Measurements from ENCODE around the gene VPS39.
A peak's percentile ranks its signal among the peaks of the same experiment; 100 is the strongest.

Gene VPS39

DNA sequence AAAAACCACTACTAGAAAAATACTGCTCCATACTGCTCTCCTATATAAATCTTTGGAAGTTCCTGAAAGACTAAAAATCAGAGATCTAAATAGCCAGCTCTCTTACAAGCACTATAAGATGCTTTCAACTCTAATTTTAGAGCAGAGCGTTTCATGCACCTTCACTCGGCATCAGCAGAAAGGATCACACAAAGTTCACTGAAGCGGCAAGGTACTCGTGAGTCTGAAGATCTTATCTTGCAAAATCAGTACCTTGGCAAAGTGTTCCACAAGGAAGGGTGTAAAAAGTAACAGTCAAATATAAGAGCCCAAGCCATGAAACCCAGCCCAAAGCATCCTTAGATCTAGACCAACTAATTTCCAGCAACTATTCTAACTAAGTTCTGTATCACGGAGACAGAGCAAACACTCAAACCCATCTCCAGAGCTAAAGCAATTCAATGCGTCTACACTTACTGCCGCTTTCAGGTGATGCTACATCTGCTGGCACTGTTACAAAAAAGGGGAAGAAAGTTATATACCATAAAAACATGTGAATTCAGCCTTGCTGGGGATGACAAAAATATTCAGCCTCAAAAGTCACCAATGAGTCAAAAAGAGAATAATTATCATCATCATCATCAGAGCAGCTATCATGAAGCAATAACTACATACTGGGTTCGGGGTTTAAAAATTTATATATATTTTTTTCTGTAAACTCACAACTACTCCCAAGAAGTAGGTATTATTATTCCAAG is 16.3 kb downstream of the VPS39 start:
- Mint-ChIP-seq H3K36me3 (ENCODE audit: insufficient read depth) (peaks cover 46% of the 10 kb centered on the region), H3K27ac (no peak overlapping the region), H3K4me3 (no peak overlapping the region), H3K9me3 (no peaks in the 10 kb centered on the region), H3K27me3 (no peaks in the 10 kb centered on the region), H3K4me1 (ENCODE audit: low read depth in 2 of 2) (peaks cover 3 to 21% of the 10 kb centered on the region in 2 donors)
- ATAC-seq (replicated peaks) (no peak), DNase-seq (no peak)

DNA sequence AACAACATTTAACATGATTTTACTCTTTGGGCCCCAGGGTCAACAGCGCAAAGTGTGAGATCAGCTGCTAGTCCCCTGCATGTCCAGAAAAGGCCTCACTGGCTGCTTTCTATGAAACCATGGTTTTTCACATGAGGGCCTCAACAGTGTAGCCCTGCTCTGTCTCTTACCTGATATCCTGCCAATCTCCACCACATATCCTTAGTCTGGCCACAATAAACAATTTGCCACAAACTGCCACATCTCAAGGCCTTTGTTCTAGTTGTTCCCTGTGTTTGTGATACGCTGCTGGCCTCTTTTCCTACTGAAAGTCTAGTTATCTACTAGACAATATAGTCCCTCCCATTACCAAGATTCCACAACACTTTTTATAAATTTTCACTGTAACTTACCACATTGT is 17.7 kb downstream of the VPS39 start:
- no peak for ATAC-seq (replicated peaks)
- no peaks in the 10 kb centered on the region for H3K9me3 Mint-ChIP-seq
- DNase-seq: no peak
- H3K36me3 Mint-ChIP-seq (ENCODE audit: insufficient read depth): peaks cover 58% of the 10 kb centered on the region
- H3K27me3 Mint-ChIP-seq: no peaks in the 10 kb centered on the region
- H3K4me1 Mint-ChIP-seq (ENCODE audit: low read depth in 2 of 2): peaks cover 3 to 14% of the 10 kb centered on the region in 2 donors
- peak overlapping the region in 1 of 2 donors; percentile 9 for H3K27ac Mint-ChIP-seq
- no peak overlapping the region for H3K4me3 Mint-ChIP-seq

DNA sequence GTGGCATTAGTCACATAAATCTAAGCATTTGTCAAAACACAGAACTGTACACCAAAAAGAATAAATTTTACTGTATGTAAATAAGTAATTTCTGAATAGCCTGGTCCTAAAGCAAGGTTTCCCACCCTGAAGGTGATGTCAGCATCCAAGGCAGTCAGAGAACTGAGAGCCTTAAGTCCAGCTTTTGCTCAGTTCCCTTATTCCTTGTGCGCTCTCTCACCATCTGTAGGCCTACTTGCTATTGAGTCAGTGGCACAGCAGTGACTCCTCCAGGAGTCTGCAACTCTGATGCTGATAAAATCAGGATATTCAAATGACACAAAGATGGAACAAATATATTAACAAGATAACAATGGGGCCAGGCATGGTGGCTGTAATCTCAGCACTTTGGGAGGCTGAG is 22.3 kb downstream of the VPS39 start:
- ATAC-seq (replicated peaks): no peak
- Mint-ChIP-seq H3K4me1 (ENCODE audit: low read depth in 2 of 2) (no peaks in the 10 kb centered on the region), H3K27ac (peak overlapping the region in 1 of 2 donors; percentile 6), H3K9me3 (no peaks in the 10 kb centered on the region), H3K36me3 (ENCODE audit: insufficient read depth) (peaks cover 86% of the 10 kb centered on the region), H3K4me3 (no peak overlapping the region), H3K27me3 (no peaks in the 10 kb centered on the region)
- DNase-seq: no peak

- Mint-ChIP-seq H3K36me3 (ENCODE audit: insufficient read depth) (peaks cover 91% of the 10 kb centered on the region), H3K4me1 (ENCODE audit: low read depth in 2 of 2) (no peaks in the 10 kb centered on the region), H3K4me3 (no peak overlapping the region), H3K9me3 (no peaks in the 10 kb centered on the region), H3K27me3 (no peaks in the 10 kb centered on the region), H3K27ac (no peak overlapping the region)
- no peak for ATAC-seq (replicated peaks)
- DNase-seq: no peak
Measured at GRCh38 chr15:42184736-42185135, 23.4 kb downstream of the VPS39 start.

DNA sequence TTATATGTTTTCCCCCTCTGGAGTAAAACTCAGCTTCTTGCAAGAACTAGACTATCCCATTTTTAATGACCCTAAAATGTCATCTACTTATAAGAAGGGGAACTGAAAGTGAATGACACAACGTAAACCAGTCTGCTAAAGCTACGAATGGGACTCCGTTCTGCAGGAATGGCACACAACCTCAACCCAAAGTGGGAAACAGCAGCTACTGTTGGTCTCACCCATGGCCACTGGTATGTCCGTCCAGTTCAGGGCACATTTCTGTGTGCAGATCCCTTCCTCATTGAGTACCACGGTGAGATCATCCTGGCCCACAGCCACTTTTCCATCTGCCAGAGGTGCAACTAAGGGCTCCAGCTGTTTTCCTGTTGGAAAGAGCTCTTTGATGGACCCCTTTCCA is 23.8 kb downstream of the VPS39 start:
- H3K4me3 Mint-ChIP-seq: no peak overlapping the region
- no peaks in the 10 kb centered on the region for H3K27me3 Mint-ChIP-seq
- DNase-seq (no peak), ATAC-seq (replicated peaks) (no peak)
- H3K27ac Mint-ChIP-seq: no peak overlapping the region
- peaks cover 87% of the 10 kb centered on the region for H3K36me3 Mint-ChIP-seq (ENCODE audit: insufficient read depth)
- no peaks in the 10 kb centered on the region for H3K4me1 Mint-ChIP-seq (ENCODE audit: low read depth in 2 of 2)
- H3K9me3 Mint-ChIP-seq: no peaks in the 10 kb centered on the region

DNA sequence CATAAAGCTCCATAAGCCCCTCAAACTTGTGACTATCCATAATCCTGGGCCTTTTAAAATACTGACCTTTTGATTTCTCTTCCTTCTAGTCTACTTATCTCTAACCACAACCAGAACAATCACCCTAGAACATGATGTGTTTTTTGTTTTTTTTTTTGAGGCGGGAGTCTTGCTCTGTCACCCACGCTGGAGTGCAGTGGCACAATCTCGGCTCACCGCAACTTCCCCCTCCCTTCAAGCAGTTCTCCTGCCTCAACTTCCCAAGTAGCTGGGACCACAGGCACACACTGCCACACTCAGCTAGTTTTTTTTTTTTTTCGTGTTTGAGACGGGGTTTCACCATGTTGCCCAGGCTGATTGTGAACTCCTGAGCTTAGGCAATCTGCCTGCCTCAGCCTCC is 25.1 kb downstream of the VPS39 start:
- ATAC-seq (replicated peaks) (no peak), DNase-seq (no peak)
- Mint-ChIP-seq H3K4me3 (no peak overlapping the region), H3K27ac (peak overlapping the region; percentile 66 to 76), H3K4me1 (ENCODE audit: low read depth in 2 of 2) (no peaks in the 10 kb centered on the region), H3K27me3 (no peaks in the 10 kb centered on the region), H3K36me3 (ENCODE audit: insufficient read depth) (peaks cover 90% of the 10 kb centered on the region), H3K9me3 (no peaks in the 10 kb centered on the region)

DNA sequence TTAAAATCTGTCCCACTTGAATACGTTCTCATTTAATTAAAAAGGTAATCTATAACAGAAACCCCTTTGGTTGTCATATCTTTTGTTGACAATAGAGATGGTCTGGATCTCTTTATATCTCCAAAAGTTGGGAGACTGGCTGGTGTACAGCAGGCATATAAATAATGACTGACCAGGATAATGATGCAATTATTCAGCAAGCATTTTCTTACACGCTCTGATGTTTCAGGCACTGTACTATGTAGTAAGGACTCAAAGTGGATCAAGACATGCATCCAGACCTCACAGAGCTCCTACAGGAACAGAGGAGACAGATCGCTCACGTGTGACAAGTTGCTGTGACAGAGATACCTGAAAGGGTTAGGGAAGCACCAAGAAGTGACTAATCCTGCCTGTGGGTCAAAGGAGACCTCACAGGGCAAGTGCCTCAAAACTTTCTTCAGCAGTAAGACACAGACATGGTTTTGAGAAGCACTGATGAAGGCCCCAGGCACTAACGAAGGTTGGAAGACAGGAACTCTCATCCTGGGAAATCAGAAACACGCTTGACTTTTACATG is 25.7 kb downstream of the VPS39 start:
- Mint-ChIP-seq H3K27ac (peak overlapping the region in 1 of 2 donors; percentile 66), H3K27me3 (no peaks in the 10 kb centered on the region), H3K4me1 (ENCODE audit: low read depth in 2 of 2) (no peaks in the 10 kb centered on the region), H3K9me3 (no peaks in the 10 kb centered on the region), H3K36me3 (ENCODE audit: insufficient read depth) (peaks cover 90% of the 10 kb centered on the region), H3K4me3 (no peak overlapping the region)
- ATAC-seq (replicated peaks) (no peak), DNase-seq (no peak)

DNA sequence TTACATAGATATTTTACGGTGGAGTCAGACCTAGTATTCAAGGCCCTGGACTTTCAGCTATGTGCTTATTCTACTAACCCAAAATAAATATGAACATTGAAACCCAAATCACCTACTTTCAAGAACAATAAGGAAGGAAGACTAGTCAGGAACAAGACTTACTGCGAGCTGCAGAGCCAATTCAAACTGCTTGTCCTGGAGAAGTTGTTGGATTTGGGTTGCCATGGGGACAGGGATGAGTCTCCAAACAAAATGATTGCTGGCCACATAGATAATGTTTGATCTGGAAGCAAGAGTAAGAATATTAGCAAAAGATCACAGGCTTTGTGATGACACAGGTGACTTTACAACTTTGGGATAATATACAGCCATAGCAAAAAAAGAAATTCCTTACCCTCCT is 30.0 kb downstream of the VPS39 start:
- ATAC-seq (replicated peaks) (no peak), DNase-seq (no peak)
- Mint-ChIP-seq H3K36me3 (ENCODE audit: insufficient read depth) (peaks cover 83% of the 10 kb centered on the region), H3K27ac (no peak overlapping the region), H3K9me3 (no peaks in the 10 kb centered on the region), H3K4me3 (no peak overlapping the region), H3K4me1 (ENCODE audit: low read depth in 2 of 2) (peaks cover 0 to 1% of the 10 kb centered on the region in 2 donors), H3K27me3 (no peaks in the 10 kb centered on the region)

DNA sequence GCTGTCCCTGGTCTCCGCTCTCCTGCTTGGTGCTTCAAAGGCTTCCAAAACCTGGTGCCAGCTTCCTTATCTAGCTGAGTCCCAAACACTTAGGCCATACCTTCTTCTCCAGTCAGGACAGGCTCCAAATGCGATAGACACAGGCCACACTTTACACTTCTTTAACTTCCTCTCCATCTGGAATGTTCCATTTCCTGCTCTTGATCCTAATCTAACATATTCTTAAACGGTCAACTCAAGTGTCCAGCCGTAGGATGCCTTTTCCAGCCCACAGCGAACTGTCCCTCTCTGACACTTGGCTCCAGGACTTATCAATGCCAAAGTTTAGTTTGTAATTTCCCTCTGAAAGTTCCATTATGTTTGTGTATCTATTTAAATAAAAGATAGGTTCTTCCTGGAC is 32.4 kb downstream of the VPS39 start:
- no peak overlapping the region for H3K4me3 Mint-ChIP-seq
- peaks cover 77% of the 10 kb centered on the region for H3K36me3 Mint-ChIP-seq (ENCODE audit: insufficient read depth)
- no peak for ATAC-seq (replicated peaks)
- peaks cover 0 to 4% of the 10 kb centered on the region in 2 donors for H3K4me1 Mint-ChIP-seq (ENCODE audit: low read depth in 2 of 2)
- no peak for DNase-seq
- no peaks in the 10 kb centered on the region for H3K27me3 Mint-ChIP-seq
- H3K27ac Mint-ChIP-seq: peak overlapping the region in 1 of 2 donors; percentile 9
- H3K9me3 Mint-ChIP-seq: no peaks in the 10 kb centered on the region

- no peak overlapping the region for H3K4me3 Mint-ChIP-seq
- peaks cover 0 to 4% of the 10 kb centered on the region in 2 donors for H3K4me1 Mint-ChIP-seq (ENCODE audit: low read depth in 2 of 2)
- H3K27ac Mint-ChIP-seq: no peak overlapping the region
- H3K36me3 Mint-ChIP-seq (ENCODE audit: insufficient read depth): peaks cover 81% of the 10 kb centered on the region
- no peaks in the 10 kb centered on the region for H3K9me3 Mint-ChIP-seq
- no peak for ATAC-seq (replicated peaks)
- DNase-seq: no peak
- no peaks in the 10 kb centered on the region for H3K27me3 Mint-ChIP-seq
Measured at GRCh38 chr15:42172475-42172874, 35.6 kb downstream of the VPS39 start.

DNA sequence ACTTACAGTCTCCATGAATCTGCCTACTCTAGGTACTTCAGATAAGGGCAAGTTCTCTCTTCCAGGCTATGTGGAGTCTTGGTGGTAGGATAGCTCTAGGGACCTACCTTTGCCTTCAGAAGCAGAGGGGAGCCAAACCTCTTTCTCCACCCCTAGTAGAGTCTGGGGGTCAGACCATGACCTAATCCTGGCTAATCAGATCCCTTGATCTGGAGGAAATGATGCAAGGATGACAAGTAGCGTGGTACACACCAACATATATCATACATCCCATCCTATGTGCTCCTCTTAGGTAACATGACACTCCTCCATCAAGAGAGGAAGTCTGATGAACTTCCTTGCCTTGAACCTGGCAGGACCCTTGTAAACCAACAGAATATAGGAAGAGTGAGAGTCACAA is 36.3 kb downstream of the VPS39 start:
- DNase-seq (no peak), ATAC-seq (replicated peaks) (no peak)
- Mint-ChIP-seq H3K27ac (peak overlapping the region; percentile 1 to 42), H3K4me1 (ENCODE audit: low read depth in 2 of 2) (peaks cover 0 to 4% of the 10 kb centered on the region in 2 donors), H3K27me3 (no peaks in the 10 kb centered on the region), H3K36me3 (ENCODE audit: insufficient read depth) (peaks cover 81% of the 10 kb centered on the region), H3K4me3 (no peak overlapping the region), H3K9me3 (no peaks in the 10 kb centered on the region)

GRCh38 chr15:42171122-42171521 is 37.0 kb downstream of the VPS39 start:
- DNase-seq (no peak), ATAC-seq (replicated peaks) (no peak)
- H3K27me3 Mint-ChIP-seq: no peaks in the 10 kb centered on the region
- H3K27ac Mint-ChIP-seq: peak overlapping the region; percentile 1 to 42
- H3K4me3 Mint-ChIP-seq: no peak overlapping the region
- H3K9me3 Mint-ChIP-seq: no peaks in the 10 kb centered on the region
- H3K4me1 Mint-ChIP-seq (ENCODE audit: low read depth in 2 of 2): peaks cover 0 to 4% of the 10 kb centered on the region in 2 donors
- peaks cover 83% of the 10 kb centered on the region for H3K36me3 Mint-ChIP-seq (ENCODE audit: insufficient read depth)

- DNase-seq: no peak
- H3K4me1 Mint-ChIP-seq (ENCODE audit: low read depth in 2 of 2): no peaks in the 10 kb centered on the region
- H3K9me3 Mint-ChIP-seq: no peaks in the 10 kb centered on the region
Measured at GRCh38 chr15:42166225-42166940, 41.7 kb downstream of the VPS39 start.

DNA sequence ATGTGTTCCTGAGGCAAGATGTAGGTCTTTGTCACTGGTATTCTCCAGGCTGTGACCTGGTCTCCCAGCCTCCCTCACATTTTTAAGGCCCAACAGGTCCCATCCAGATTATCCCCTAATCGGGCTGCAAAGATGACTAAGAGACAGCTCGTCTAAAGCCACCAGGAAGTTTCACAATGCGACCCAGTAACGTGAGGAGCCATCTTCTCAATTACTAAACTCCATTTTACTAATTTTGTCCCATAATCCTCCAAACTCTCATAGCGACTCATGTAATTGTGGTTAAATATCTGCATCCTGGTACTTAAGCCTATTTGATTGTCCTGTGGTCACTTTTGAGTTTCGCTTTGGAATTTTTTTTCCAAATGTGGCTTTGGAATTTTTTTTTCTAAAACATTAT is 43.0 kb downstream of the VPS39 start:
- DNase-seq: no peak
- H3K9me3 Mint-ChIP-seq: no peaks in the 10 kb centered on the region
- H3K27ac Mint-ChIP-seq: peak overlapping the region in 1 of 2 donors; percentile 49
- no peaks in the 10 kb centered on the region for H3K27me3 Mint-ChIP-seq
- no peaks in the 10 kb centered on the region for H3K4me1 Mint-ChIP-seq (ENCODE audit: low read depth in 2 of 2)
- H3K36me3 Mint-ChIP-seq (ENCODE audit: insufficient read depth): peaks cover 76% of the 10 kb centered on the region
- H3K4me3 Mint-ChIP-seq: no peak overlapping the region
- ATAC-seq (replicated peaks): no peak

More at GRCh38 chr15:42166225-42166940, 41.7 kb downstream of the VPS39 start:
- H3K27me3 Mint-ChIP-seq: no peaks in the 10 kb centered on the region
- no peak overlapping the region for H3K27ac Mint-ChIP-seq
- H3K36me3 Mint-ChIP-seq (ENCODE audit: insufficient read depth): peaks cover 89% of the 10 kb centered on the region
- H3K4me3 Mint-ChIP-seq: no peak overlapping the region
- no peak for ATAC-seq (replicated peaks)
